Fibroblast of lung (primary cell): ENCODE measurements around the gene MYO7A.

Experiments used
- EZH2 ChIP-seq: IDR thresholded peaks from 2 replicates; pipeline ENCODE4 v1.5.1; 2012; ENCODE audit warnings: low read length, control low read depth, mild to moderate bottlenecking; ENCODE audit errors: missing control alignments
- TF ChIP-seq, protein P1 (sequence below), 2 donors: IDR thresholded peaks in 1 of 2; conservative IDR thresholded peaks in 1 of 2; 1 replicate in 1 of 2; 2 replicates in 1 of 2; pipeline ENCODE4 v1.5.1; 2011 to 2012; ENCODE audit warnings: low read length in 2 of 2, control low read depth in 1 of 2, inconsistent platforms in 1 of 2, low read depth in 1 of 2, mild to moderate bottlenecking in 1 of 2

DNA sequence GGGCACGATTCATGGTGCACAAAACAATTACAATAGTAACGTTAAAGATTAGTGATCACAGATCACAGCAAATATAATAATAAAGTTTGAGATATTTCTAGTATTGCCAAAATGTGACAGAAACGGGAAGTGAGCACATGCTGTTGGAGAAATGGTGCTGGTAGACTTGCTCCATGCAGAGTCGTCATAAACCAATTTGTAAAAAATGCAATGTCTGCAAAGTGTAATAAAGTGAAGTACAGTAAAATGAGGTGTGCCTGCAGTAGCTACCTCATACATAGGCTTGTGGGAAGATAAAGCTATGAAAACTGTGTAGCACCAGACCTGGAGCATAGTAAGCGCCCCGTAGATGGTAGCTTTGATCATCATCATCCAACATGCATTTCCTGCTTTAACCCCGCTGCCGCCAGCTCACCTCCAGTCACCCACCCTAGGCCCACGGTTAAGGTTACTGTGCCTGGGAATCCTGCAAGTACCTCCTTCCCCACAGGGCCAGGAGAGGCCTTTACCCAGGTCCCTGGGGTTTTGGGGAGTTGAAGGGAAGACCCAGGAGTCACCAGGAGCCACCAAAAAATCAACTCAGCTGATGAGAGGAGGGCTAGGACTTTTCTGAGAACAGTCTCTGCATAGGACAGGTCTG, 59.2 kb downstream of the MYO7A start:
- TF ChIP-seq, protein P1, sequence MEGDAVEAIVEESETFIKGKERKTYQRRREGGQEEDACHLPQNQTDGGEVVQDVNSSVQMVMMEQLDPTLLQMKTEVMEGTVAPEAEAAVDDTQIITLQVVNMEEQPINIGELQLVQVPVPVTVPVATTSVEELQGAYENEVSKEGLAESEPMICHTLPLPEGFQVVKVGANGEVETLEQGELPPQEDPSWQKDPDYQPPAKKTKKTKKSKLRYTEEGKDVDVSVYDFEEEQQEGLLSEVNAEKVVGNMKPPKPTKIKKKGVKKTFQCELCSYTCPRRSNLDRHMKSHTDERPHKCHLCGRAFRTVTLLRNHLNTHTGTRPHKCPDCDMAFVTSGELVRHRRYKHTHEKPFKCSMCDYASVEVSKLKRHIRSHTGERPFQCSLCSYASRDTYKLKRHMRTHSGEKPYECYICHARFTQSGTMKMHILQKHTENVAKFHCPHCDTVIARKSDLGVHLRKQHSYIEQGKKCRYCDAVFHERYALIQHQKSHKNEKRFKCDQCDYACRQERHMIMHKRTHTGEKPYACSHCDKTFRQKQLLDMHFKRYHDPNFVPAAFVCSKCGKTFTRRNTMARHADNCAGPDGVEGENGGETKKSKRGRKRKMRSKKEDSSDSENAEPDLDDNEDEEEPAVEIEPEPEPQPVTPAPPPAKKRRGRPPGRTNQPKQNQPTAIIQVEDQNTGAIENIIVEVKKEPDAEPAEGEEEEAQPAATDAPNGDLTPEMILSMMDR (conservative IDR thresholded peaks at IDR 0.05 in 1 of 2, IDR thresholded peaks at IDR 0.05 in 1 of 2; ENCODE audit: low read depth in 1 of 2, low read length in 2 of 2): no peak
- TF ChIP-seq EZH2: no peak
